Activated naive CD4-positive, alpha-beta T cell treated with anti-CD3 and anti-CD28 coated beads, Interleukin-2, amount 50 U/mL, for 16 hours (primary cell): ENCODE measurements around the gene TMEM135.

ENCODE experiments used
- DNase-seq: peaks from one replicate; pipeline ENCODE4 v3.0.0-alpha.2; 2020

The TMEM135 gene

DNA sequence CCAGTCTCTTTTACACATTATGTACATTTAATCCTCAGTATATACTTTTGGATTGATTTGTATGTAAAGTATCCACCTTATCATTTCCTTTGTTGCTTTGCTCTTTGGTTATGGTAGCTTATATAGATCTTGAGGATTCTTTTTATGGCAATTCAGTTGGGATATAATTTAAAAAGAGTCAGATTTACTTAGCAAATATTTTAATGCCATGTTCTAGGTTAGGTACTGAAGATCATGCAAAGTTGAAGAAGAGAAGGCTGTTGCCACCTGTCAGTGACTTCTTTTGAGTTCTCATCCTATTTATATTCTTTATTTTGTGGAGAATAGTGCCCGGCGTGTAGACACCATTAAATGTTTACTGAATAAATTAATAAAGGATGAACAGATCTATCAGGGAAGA lies 279.7 kb downstream of the TMEM135 start:
- DNase-seq = no peak

DNA sequence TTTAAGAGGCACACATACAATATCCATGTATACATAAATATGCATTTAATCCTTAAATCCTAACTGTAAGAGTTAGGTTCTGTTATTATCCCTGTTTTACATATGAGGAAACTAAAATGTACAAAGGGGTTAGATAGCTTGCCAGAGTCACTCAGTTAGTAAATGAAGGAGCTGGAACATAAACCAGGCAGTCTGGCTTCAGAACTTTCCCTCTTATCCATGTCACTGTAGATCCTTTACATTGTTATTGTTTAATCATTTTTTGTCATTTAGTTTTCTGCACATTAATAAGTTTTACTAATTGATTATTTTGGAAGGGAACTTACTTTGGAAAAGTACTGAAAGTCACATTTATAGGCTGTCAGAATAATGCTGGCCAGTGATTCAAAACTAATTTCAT lies 282.4 kb downstream of the TMEM135 start:
- no peak for DNase-seq

DNA sequence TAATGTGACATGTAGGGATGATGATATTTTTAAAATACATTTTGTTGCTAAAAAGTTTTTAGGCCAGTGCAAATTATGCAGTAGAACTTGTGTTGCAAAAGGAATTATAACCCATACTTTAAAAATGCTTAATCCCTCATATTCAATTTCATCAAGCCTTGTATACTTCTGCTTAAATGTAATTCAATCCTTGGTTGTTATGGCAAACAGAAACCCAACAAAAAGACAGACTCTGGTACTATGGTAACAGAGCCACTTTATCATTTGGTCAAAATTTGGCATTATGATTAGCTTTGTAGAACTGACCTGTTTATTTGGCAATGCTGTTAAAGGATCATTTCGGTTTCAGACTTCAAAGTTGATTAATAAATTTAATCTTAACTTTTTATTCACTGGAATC lies 284.8 kb downstream of the TMEM135 start:
- DNase-seq = no peak

DNA sequence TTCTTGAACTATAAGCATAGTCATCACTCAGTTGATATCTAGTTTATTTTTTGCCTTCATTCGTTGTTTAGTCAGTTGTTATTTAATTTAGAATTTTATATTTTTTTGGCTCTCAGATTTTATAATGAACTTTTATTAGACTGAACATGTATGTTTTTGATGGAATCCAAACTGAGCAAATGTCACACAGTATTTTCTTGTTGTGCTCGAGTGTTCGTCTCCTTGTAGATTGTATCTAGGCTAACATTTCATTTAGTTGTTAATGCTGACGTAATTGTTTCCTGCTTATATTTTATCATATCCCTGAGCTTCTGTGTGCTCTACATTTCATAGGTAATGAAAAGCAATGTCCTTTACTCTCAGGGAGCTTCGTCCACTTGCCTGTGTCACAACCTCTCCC lies 286.2 kb downstream of the TMEM135 start:
- no peak for DNase-seq

DNA sequence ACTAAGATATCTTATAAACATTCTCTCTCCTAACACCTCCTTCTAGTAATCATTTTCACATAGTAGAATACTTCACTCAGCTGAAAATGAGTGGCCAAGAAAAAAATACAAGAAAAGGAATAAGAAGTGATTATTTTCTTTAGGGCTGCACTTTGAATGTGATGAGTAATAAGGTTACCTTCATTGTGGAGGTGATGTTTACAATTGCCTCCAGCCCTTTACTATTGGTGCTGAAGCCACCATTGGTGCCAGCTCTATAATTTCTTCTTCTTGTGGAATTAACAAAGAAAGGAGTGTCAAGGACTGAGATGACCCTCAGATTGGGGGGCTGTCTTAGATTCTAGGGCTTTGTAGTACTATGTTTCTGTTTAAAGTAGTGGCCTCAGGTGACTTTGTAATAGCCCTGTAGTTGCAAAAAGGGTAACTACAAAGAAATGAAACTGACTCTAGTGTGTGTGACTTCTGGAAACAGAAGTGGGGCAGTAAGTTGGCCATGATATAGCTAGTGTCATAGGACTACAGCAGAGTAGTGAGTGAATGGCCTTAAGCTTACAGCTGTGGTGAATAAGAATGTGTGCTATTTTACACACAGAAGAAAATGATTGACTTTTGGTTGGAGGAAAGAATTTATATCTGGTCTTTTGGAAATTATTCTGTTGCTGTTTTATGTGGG lies 287.2 kb downstream of the TMEM135 start:
- DNase-seq = no peak

DNA sequence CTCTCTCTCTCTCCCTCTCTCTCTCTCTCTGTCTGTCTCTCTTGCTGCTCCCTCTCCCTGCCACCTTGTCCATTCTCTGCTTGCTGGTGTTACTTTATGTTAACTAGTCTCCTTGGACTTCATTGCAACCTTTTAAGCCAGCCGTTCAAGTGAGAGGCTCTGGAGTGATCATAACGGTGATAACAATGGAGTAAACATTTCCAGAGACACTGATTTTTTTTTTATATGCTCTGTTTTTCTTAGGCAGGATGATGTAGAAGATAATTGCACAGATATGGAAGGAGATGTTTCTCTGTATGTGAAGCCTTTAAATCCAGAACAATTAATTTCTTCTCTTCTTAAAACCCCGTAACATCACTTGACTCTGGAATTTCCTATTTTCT lies 287.7 kb downstream of the TMEM135 start:
- no peak for DNase-seq

DNA sequence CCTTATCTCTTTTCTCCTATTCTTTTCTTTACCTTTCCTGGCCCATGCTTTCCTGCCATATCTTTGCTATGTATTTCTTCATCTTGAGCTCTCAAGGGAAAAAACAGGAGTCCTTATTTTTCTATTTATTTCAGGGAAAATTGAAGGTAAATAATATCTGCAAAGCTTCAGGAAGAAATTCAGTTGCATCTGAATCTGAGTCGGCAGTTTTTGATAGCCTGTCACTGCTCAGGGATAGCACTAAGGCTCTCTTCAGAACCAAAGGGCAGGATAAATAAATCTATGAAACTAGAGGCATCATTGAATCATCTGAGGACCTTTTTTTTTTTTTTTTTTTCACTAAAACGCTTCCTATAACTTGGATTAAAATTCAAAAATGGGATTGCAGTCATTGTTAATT lies 288.9 kb downstream of the TMEM135 start:
- DNase-seq = no peak

DNA sequence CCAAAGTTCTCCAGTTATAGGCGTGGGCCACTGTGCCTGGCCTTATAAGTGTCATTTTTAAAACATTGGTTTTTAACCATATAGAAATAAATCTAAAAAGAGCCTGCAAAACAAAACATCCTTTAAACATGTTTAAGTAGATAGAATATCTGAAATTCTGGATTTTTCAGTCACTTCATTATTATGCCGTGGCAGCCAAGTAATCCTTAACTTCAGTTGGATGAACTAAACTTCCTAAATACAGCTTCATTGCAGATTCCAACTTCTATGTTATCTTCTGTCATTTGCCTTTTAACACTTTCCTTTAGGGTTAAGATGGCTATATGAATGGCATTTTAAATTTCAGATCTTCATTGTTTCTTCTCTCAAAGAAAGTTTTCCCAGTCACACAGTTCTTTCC lies 291.4 kb downstream of the TMEM135 start:
- no peak for DNase-seq

DNA sequence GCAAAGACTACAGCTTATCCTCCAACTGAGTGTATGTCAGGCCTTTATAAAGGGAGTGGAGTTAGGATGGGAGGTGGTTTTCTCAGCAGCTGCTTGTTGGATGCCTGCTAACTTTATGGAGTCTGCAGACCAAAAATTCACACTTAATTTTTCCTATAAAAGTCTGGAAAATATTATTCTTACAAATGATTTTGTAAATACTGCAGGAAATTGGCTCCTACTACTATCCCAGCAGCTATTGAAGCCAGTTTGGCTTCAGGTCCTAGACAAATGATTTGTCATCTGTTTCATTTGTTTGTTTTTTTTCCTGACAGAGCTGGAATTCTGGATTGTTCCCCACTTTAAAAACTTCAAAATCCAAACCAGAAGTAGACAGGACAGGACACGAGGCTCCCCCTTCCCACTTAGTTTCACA lies 292.5 kb downstream of the TMEM135 start:
- DNase-seq = no peak

DNA sequence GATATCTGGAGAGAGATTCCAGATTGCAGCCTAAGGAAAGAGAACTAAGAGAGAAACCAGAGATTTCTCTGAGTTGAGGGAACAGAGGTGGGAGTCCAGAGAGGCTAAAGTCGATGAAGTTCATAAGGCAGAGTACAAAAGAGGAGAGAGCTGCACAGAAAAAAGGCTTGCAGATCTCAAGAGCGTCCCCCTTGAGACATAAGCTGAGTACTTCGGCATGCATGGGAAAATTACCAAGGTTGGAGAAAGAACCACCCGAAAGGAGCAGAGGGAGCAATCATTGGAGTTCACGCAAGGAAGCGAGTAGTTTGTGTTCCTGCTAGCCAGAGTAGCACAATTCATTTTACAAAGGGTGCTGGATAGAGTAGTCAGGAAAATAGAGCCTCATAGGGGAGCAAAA lies 293.5 kb downstream of the TMEM135 start:
- no peak for DNase-seq

DNA sequence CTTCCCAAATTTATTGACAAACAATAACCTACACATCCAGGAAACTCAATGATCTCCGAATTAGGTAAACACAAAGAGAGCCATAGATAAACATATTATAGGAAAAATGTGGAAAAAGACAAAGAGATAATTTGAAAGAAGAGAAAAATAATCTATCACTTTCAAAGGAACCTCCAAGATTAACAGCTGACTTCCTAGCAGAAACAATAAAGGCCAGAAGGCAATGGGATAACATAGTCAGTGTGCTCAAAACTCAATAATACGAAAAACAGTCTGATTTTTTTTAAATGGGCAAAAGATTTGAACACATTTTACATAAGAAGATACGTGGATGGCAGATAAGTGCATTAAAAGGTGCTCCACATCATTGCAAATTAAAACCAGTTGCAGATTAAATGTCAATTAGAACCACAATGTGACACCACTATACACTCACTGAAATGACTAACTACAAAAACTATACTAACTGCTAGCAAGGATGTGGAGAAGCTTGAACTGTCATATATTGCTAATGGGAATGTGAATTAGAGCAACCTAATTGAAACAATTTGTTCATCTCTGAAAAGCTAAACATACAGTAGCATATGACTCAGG lies 300.4 kb downstream of the TMEM135 start:
- no peak for DNase-seq

DNA sequence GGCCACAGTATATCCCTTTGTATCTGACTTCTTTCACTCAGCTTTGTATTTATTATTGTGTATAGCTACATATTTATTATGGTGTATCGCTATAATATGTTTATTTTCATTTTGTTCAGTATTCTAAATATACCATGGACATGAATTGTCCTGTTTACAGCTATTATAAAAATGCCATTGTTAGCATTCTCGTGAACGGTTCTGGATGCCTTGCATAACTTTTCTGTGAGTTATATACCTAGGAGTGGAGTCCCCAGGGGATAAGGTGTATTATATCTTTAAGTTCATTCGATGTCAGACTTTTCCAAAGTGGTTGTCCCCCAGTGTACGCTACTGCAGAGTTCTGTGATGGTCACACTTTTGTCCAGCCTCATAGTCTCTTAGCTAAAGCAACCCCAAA lies 301.7 kb downstream of the TMEM135 start:
- no peak for DNase-seq

DNA sequence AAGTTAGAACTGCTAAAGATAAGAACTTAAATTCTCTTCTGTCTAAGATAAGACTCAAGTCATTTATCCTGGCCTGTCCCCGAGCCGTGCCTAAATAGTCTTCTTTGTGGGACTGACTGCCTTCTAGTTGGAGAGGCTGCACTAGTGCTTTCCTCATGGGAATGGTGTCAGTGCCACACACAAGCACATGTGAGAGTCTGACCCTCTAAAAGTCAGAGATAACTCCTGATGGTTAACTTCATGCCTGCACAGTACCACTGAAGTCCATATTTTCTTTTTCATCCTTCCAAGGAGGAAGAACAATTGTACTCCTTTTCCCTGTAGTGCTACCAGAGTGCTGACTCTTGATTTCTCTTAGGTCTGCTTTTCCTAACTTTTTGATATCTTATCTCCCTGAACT lies 309.7 kb downstream of the TMEM135 start:
- no peak for DNase-seq

DNA sequence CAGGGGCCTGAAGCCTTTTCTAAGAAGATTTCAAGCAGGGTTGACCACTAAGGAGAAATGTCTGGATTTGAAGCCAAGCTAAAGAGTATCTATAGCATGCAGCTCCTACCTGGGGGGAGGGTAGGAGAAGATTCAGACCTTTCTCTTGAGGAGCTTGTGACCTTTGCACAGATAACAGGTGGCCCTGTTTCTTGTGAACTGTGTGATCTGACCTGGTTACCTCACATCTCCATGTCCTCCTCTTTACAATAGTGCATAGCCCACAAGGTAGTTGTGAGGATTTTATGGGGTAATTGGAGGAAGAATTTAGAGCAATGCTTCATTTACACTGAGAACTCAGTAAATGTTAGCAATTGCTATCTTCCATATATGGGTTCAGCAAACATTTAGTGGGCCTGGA lies 310.1 kb downstream of the TMEM135 start:
- DNase-seq = no peak

DNA sequence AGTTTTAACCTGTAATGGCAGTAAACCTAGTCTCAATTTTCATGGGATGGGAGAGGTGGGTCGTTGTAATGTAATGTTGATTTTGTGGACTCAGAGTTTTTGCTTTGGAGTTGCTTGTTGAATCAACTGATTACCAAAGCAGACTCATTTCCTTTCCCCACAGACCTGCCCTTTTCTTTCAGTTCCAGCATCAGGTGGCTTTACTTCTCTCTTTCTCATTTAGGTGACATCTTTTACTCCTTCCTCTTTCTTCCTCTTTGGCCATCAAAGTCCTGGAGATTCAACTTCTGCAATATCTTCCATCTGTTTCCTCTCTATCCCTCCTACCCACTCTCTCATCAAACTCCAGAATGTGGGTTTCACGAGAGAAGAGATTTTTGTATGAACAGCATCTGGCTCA lies 313.9 kb downstream of the TMEM135 start:
- DNase-seq = no peak

DNA sequence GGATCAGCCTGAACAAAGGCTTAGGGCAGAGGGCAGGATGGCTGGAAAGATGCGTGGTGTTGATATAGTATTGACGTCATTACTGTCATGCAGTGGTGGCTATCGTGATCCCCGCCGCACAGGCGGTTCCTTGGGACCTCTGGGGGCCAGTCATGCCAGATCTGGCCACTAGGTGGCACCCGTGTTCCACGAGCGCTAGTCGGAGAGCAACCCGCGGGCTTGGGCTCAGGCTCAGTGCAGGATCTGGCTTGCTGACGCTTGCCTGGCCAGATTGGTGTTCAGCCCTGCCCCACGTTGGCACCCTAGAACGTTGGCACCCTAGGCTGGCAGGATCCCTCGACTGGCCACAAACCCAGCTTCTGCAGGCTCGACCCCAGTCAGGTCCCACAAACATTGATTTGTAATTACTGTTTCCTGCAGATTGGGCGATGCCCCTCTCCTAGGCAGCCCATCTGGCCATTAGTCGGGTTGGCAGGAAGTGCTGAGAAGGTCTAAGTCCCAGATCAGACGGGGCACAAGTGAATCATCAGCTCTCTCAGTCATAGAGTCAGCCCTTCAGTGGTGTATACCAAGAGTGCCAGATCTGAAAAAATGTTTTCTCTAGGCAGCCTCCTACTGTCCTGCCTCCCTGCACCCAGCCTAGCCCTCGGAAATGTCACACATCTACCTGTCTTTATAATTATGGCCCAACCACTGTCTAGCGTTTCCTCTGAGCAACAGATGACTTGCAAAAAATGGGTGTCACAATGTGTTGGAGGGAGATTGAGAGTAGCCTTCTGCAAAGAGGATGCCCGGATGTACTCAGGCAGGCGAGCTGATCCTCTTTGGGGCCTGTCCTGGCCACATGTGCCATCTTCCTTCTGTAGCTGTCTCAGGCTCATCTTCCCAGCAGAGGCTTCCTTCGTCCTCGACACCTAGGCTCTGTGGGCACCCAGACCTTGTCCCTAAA lies 315.3 kb downstream of the TMEM135 start:
- DNase-seq = peak; percentile 83

DNA sequence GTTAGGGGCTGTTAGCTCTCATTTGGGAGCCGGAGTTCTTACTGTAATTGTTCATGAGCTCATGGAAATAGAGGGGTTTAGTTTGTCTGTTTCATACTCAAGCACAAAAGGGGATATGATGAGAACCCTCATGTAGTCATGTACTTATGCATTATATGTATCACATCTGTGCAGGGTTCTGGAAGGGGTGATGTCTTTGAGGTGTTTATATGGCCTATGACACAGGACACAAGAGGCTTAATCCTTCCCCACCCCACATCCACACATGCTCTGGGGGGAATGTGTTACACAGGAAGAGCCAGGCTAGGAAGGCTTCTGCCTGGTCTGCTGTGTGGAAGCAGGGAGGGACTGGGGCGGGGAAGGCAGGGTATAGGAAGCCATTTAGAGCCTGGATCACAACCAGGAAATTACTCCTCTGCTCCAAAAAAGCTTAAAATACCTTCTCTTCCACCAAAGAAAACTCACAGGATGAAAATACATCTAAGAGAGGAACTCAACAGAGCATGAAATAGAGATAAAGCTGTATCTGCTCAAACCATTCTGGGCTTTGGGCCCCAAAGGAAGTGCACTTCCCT lies 316.1 kb downstream of the TMEM135 start:
- DNase-seq = no peak

DNA sequence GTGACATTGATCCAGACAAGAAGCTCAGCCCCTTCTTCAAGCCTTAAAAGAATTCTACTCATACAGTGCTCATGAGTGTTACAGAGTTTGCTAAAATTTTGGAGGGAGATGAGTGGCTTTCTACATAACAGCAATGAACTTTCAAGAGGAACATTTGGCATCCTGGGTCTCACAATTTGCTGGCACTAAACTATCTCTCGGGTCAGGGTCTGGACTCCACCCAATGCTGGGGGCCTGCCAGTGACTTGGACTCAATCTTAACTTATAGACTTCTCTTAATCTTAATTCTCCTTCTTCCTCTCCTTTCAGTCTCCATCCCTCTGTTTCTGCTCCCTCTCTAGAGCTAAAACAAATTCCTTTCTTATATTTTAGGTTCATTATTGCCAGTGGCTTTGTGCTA lies 317.9 kb downstream of the TMEM135 start:
- DNase-seq = no peak

DNA sequence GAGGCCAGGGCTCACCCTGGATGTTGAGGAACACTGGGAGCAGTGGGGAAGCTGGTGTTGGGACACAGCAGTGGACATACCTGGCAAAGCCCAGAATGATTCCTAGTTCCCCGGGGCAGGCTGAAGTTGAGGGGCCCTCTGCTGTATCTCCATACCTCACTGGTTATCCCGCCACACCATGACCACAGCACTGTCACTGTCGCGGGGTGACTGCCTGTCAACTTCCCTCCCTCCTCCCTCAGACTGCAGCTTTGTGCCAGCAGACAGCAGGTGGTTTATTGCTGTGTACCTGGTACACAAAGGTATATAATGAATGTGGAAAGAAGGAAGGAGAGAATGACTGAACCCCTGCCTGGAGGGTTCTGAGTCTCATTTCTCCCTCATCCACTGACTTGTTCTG lies 318.7 kb downstream of the TMEM135 start:
- no peak for DNase-seq

DNA sequence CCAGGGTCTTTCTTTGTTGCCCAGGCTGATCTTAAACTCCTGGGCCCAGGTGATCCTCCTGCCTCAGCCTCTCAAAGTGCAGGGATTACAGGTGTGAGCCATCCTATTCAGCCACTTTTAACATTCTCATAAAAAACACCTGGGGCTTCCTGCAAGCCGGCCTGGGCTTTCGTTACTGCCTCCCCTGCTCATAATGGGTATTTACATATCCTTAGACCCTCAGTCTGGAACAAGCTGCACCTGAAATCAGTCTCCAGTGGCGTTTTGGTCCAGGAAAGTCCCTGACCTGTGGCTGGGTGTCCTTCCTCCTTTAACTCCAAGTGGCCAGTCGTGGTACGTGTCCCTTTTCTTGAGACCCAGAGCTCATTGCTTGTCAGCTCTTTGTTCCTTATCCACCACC lies 320.7 kb downstream of the TMEM135 start:
- DNase-seq = no peak

DNA sequence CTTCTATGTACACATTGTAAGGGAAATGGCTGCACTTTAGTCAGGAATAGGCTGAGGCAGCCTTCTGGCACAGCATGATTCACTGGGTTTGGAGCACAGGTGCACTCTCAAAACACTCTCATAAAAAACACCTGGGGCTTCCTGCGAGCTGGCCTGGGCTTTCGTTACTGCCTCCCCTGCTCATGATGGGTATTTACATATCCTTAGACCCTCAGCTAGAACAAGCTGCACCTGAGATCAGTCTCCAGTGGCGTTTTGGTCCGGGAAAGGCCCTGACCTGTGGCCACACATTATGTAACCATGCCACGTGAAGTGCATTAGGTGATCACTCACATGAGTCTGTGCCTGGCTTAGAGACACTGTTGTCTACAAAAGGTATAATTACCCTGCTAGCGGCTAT lies 321.7 kb downstream of the TMEM135 start:
- no peak for DNase-seq

DNA sequence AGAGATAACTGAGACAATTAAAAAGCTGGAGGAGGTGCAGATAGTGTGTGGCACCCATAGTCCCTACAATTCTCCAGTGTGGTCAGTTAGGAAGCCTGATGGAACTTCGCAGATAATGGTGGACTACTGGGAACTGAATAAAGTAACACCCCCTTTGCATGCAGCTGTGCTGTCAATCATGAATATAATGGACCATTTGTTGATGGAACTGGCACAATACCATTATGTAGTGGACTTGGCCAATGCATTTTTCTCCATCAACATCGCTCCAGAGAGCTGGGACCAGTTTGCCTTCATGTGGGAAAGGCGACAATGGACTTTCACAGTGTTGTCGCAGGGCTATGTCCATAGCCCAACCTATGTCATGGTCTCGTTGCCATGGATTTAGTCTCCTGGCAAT lies 324.2 kb downstream of the TMEM135 start:
- DNase-seq = no peak

DNA sequence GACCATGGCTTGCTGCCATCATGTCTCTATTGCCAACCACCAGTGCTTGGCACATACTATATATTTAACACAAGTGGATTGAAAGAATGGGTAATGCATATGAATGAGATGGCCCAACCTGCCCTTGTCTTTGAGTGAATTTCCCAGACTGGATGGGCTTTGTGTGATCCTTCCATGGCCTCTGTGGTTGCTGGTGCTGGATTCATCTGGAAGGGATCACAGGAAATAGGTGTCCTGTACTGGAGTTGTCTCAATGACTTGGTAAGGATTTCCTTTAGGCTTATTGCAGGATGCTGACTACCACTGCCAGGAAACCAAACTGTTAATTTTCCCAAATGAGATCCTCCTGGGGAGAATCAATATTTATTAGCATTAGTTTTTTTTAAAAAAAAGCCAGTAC lies 328.6 kb downstream of the TMEM135 start:
- DNase-seq = no peak
